ENCODE measurements around the gene CBARP.

CBARP gene

DNA sequence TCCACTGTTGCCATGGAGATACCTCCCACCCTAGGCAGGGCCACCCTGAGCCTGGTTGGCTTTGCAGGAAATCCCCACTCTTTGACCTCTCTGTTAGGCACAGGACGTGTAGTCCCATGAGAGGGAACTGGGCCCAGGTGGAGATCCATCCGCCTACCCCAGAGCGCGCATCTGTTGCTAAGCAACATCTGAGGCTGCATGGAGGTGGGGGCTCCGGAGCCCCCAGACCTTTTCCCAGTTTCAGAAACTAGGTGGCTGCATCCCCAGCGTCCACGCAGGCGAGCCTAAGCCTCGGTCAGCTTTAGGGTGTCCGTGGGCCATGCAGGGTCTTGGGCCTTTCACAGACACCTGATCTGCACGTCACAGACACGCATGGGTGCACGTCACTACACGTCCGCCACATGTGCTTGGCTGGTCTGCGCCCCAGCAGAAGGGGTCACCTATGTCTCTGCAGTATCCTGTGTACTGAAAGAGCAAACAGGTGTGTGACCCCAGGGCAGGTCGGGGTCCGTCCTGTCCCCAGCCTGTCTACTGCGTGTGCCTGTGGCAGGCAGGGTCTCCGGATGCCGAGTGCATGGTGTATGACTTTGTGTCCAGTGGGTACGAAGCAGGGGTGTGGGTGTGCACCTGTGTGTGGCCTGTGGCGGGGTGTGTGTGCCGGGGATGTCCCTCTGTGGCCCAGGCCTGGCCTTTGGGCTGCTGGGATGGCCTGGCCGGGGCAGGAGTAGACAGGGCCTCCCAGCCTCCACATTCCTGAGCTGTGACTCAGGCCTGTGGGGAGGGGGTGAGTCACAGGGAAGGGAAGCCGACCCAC lies 27.2 kb upstream of the CBARP start:
- no peak for DNase-seq

DNA sequence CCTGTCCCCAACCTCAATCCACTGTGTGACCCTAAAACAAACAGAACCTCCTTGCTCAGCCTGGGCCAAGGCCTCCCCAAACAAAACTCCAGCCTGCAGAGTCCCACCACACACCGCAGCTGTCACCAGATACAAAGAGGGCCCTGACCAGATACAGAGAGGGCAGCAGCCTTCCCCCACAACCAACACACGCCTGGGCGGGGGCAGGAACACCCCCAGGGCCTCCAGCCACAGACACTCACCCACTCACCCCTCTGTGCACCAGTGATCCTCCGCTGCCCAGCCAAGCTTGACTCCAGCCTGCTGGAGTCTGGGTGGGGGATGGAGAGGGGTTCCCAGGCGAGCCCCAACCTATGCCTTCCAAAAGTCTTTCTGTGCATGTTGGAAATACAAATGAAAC lies 25.4 kb upstream of the CBARP start:
- no peak for DNase-seq

GRCh38 chr19:1262623-1263123 lies 24.9 kb upstream of the CBARP start:
- no peak for DNase-seq

DNA sequence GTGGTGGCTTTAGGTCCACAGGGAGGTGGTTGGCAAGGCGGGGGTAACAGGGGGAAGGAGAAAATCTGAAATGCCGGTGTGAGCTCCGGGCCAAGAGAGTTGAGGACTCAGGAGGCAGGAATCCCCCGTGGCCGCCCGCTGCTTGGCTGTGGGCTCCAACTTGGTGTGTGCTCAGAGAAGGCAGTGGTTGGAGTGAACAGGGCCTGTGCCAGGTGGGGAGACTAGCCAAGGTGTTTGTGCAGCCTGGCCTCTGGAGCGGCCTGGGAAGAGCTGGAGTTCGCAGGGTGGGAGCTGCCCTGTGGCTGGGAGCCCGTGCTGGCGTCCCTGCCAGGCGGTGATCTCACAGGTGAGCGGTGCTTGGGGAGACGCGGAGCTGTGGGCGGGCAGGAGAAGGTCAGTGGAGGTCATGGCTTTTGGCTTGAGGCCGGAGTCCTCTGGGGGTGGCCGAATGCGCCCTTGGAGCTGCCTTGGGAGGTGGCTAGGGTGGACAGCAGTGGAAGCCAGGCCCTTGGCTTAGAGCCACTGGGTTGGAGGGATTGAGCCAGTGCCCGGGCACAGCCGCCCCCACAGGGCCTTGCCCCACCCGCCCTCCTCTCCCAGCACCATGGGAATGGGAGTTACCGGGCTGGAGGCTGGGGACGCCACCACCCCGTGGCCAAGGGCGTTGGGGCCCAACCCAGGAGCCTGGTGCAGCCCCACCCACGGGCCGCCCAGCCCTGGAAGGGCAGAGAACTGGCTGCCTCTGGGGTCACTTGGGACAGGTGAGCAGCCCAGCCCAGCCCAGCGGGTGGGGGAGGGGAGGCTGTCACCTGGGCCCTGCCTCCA lies 24.2 kb upstream of the CBARP start:
- DNase-seq = no peak

DNA sequence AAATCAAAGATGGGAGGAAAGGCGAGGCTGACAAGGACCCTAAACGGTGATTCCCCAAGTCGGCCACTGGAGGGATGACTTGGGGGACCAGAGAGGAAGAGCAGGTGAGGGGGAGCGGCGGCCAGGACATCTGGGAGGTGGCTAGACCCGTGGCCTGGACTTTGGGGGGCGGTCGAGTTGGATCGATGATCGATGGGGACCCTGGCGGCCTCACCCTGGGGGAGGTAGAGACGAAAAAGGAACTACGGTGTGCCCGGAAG lies 23.7 kb upstream of the CBARP start:
- no peak for DNase-seq

GRCh38 chr19:1260749-1261537 lies 23.1 kb upstream of the CBARP start:
- DNase-seq = peak; percentile 98

DNA sequence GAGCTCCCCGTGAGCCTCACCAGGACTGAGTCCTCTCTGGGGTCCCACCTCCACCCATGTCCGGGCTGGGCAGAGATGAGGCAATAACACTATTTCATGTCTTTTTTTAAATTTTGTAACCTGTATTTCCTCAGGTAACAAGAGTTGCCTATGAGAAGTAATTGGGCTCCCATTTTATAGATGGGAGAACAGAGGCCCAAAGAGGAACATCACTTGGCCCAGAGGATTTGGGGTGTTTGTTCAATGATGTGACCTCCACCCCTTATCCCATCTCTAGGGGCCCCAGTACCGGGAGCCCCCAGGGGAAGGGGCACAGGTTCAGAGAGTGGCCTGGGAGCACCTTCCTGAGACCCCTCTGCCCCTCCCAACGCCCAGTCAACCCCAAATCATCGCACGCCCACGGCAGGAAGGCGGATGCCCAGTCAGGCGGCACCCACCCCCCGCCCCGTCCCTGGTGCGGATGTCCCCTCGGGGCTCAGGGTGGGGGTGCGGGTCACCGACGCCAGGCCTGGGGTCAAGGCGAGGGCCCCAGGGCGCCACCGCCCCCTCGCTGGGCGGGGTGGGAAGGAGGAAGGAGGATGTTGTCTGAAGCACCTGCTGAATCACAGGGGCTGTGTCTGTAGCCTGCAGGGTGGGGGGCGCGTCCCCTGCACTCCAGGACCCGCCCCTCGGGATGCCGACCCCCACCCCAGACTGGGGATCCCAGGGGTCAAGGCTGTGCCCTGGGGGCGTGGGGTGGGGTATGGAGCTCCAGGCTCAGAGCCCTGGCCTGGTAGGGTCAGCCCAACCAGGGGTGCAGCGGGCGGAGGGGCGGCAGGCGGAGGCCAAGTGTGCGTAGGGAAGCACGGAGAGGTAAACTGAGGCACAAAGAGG lies 22.3 kb upstream of the CBARP start:
- peak; percentile 59 for DNase-seq

DNA sequence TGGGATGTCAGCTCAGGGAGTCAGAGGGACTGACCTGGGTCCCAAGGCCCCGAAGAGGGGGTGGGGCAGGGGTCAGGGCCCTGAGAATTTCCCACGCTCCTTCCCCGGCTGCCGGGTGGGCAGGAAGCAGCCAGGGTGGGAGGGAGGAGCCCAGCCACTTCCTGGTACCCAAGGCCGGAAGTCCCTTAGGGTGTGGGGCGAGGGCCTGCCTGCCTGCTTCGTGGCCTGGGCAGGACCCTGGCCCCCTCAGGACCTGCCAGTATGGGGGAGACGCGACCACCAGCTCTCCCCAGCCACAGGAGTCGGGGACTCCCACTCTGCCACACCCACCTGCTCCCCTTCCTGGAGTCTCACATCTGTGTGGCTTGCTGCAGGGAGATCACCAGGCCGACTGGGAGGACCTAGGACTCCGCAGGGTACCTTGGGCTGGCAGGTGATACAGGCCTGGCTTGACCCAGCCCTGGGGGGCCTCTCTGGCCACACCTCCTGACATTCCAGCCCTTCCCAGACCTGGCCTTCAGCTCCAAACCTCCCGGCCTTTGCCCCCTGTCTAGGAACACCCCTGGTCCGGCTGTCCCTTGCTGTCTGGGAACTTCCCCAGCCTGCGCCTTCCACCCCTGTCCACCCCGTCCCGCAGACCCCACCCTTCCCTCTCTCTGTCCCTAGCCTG lies 21.5 kb upstream of the CBARP start:
- peak; percentile 62 for DNase-seq

DNA sequence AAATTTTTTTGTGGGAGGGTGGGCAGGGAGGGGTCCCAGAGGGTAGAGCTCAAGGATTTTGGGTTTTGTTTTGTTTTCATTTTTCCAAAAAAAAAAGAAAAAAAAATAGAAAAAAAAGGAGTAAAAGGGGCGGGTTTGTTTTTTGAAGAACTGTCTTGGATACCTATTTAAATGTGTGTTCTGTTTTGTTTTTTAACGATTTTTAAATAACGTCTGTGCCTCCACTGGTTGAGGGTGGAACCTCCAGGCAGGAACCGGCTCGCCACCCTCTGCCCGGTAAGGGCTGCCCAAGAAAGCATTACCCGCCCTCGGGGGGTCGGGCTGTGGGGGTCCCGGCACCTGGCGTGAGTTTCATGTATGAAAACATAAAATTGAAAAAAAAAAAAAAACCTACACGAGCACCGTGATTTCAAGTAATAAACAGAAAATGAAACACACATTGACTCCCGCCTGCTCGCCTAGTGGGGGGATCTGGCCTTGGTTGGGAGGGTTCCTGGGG lies 21.0 kb upstream of the CBARP start:
- no peak for DNase-seq

DNA sequence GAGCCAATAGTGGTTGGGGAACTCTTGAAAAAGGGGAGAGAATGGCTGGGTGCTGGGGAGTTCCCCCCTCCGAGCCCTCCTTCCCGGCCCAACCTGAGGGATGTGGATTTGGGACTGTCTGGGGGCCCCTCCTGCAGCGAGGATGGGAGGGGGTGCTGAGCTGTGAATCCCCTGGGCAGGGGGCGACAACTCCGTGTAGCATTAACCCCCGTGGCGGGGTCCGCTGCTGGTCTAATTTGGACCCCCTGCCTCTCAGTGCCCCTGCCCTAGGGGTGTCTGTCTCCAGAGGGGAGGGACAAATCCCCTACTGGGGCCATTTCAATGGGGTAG lies 20.3 kb upstream of the CBARP start:
- no peak for DNase-seq

- no peak for DNase-seq
Observed at GRCh38 chr19:1257475-1258162, 19.8 kb upstream of the CBARP start.

- no peak for DNase-seq
Observed at GRCh38 chr19:1256646-1257474, 19.1 kb upstream of the CBARP start.

- no peak for DNase-seq
Observed at GRCh38 chr19:1255186-1256161, 17.7 kb upstream of the CBARP start.

- no peak for DNase-seq
Observed at GRCh38 chr19:1254530-1255185, 16.9 kb upstream of the CBARP start.

DNA sequence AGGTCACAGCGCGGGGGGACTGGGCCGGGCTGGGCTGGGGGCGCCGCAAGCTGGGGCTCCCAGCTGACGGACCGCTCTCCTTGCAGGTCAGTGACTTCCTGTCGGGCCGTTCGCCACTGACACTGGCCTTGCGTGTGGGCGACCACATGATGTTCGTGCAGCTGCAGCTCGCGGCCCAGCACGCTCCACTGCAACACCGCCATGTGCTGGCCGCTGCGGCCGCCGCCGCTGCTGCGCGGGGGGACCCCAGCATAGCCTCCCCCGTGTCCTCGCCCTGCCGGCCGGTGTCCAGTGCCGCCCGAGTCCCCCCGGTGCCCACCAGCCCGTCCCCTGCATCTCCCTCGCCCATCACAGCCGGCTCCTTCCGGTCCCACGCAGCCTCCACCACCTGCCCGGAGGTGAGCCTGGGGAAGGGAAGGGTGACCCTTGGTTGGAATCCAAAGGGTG lies 16.3 kb upstream of the CBARP start:
- DNase-seq = no peak

DNA sequence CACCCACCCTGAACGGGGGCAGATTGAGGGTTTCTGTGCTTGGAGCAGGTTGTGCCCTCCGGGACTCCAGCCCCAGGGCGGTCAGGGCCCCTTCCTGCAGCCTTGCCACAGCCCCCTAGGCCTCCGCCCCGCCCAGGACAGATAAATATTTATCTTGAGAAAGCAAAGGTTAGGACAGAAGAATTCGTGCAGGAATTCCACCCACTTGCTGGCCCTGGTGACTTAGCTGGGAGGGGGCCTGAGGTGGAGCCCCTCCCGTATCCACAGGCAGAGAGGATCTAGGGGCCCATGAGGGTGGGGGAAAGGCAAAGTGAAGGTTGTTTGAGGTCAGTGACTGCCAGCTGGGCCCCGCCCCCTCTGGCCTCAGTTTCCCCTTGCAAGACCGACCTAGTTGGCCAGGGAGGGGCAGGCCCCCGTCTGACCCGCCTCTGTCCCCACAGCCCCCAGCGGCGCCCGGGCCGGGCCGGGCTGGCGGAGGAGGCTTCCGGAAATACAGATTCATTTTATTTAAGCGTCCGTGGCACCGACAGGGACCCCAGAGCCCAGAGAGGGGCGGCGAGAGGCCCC lies 15.8 kb upstream of the CBARP start:
- DNase-seq = no peak

- DNase-seq = peak; percentile 73
Observed at GRCh38 chr19:1252821-1253513, 15.2 kb upstream of the CBARP start.
